HepG2 (cell line): ENCODE results near the gene AIF1. TPM values are rescaled to one million over a fixed set of nuclear protein-coding genes. Genes with fewer than 3 reads are reported as not detected.

Experiments used
- AHR ChIP-seq: IDR thresholded peaks from 2 replicates; pipeline ENCODE4 v1.6.1; 2018; ENCODE audit warnings: missing genetic modification reagents, missing compliant biosample characterization
- AKNA ChIP-seq: sonication (generic); formaldehyde crosslinking; IDR thresholded peaks from 2 replicates; pipeline ENCODE4 v1.4.0; 2020; ENCODE audit warnings: missing genetic modification reagents, borderline replicate concordance
- CAMTA2 ChIP-seq: sonication (generic); formaldehyde crosslinking; IDR thresholded peaks from 2 replicates; pipeline ENCODE4 v1.4.0; 2020; ENCODE audit warnings: mild to moderate bottlenecking, missing genetic modification reagents, borderline replicate concordance
- CBX5 ChIP-seq: sonication (generic); formaldehyde crosslinking; IDR thresholded peaks from 2 replicates; pipeline ENCODE4 v1.4.0; 2020; ENCODE audit warnings: missing genetic modification reagents, borderline replicate concordance
- FIP1L1 ChIP-seq: fragments of 200-400 bp; formaldehyde crosslinking; IDR thresholded peaks from 2 replicates; pipeline ENCODE4 v1.6.1; 2018; ENCODE audit warnings: low read depth, mild to moderate bottlenecking, low read length, moderate library complexity, borderline replicate concordance; ENCODE audit not compliant: insufficient read depth
- GMEB1 ChIP-seq: sonication (generic); formaldehyde crosslinking; IDR thresholded peaks from 2 replicates; pipeline ENCODE4 v1.5.1; 2020; ENCODE audit warnings: missing genetic modification reagents, mild to moderate bottlenecking, borderline replicate concordance
- GPN1 ChIP-seq: sonication (generic); formaldehyde crosslinking; IDR thresholded peaks from 2 replicates; pipeline ENCODE4 v1.5.1; 2020; ENCODE audit warnings: missing genetic modification reagents, borderline replicate concordance
- HES4 ChIP-seq: sonication (generic); formaldehyde crosslinking; IDR thresholded peaks from 2 replicates; pipeline ENCODE4 v1.9.0; 2021; ENCODE audit warnings: mild to moderate bottlenecking, missing genetic modification reagents, borderline replicate concordance
- HOXD1 ChIP-seq: sonication (generic); formaldehyde crosslinking; IDR thresholded peaks from 2 replicates; pipeline ENCODE4 v1.5.0; 2020; ENCODE audit warnings: missing genetic modification reagents
- KDM3A ChIP-seq: IDR thresholded peaks from 2 replicates; pipeline ENCODE4 v1.6.1; 2018; ENCODE audit warnings: low read depth, missing compliant biosample characterization
- MAX ChIP-seq: IDR thresholded peaks from 2 replicates; pipeline ENCODE4 v1.6.1; 2012; ENCODE audit warnings: inconsistent platforms
- NPAS2 ChIP-seq: sonication (generic); formaldehyde crosslinking; IDR thresholded peaks from 2 replicates; pipeline ENCODE4 v1.8.0; 2022; ENCODE audit warnings: mild to moderate bottlenecking, missing genetic modification reagents, borderline replicate concordance
- PBX2 ChIP-seq: IDR thresholded peaks from 2 replicates; pipeline ENCODE4 v1.6.1; 2016; ENCODE audit warnings: control low read depth
- PHB2 ChIP-seq: fragments of 450-650 bp; IDR thresholded peaks from 2 replicates; pipeline ENCODE4 v1.6.1; 2018; ENCODE audit not compliant: partially characterized antibody
- ZBTB26 ChIP-seq: IDR thresholded peaks from 2 replicates; pipeline ENCODE4 v1.6.1; 2016; ENCODE audit warnings: missing compliant biosample characterization, missing genetic modification reagents, borderline replicate concordance
- ZNF12 ChIP-seq: sonication (generic); formaldehyde crosslinking; IDR thresholded peaks from 2 replicates; pipeline ENCODE4 v1.5.0; 2020; ENCODE audit warnings: missing genetic modification reagents
- ZNF644 ChIP-seq: IDR thresholded peaks from 2 replicates; pipeline ENCODE4 v1.6.1; 2016; ENCODE audit warnings: low read depth
- ZSCAN22 ChIP-seq: sonication (generic); formaldehyde crosslinking; IDR thresholded peaks from 2 replicates; pipeline ENCODE4 v1.4.0; 2020; ENCODE audit warnings: mild to moderate bottlenecking, missing genetic modification reagents
- polyA plus RNA-seq, 8 experiments: library from polyadenylated mRNA; depleted of rRNA in 3 of 8; stranded (reverse) in 7 of 8; unstranded in 1 of 8; fragments of >200 nt; fragmentation: Illumina TruSeq in 4 of 8; extraction: Trizol in 4 of 8; gene quantifications; 2 replicates each; pipeline versions ENCODE4 v1.2.1 to v1.2.3, GENCODE V29; 2011 to 2016; ENCODE audit warnings: low read depth in 4 of 8, missing spikeins in 1 of 8, mixed read lengths in 1 of 8; ENCODE audit not compliant: insufficient read depth in 1 of 8
- total RNA-seq, 5 experiments: library from RNA; depleted of rRNA; stranded (reverse); fragments of >200 nt; fragmentation: Illumina TruSeq; extraction: Trizol; gene quantifications; 2 replicates each; pipeline ENCODE4 v1.2.3, GENCODE V29; 2016; ENCODE audit warnings: low read depth in 1 of 5

The AIF1 gene
- total and polyA plus RNA-seq, 2 of the 13 experiments (the other 11 are each of a cell fraction or from before 2014, with no cell fraction given): 1.5 TPM; not detected in 1

- TF ChIP-seq PBX2 (CRISPR knock-in tag) (no peak), PHB2 (no peak), AHR (no peak; the same call in 1 of the 2 replicates), CBX5 (CRISPR knock-in tag) (peak; percentile 89; the same call in 1 of the 2 replicates), AKNA (CRISPR knock-in tag) (0 out of 2 replicates have a peak, but pooled peaks have one; percentile 74), ZNF12 (CRISPR knock-in tag) (0 out of 2 replicates have a peak, but pooled peaks have one; percentile 80), KDM3A (CRISPR knock-in tag) (no peak; the same call in 1 of the 2 replicates), NPAS2 (CRISPR knock-in tag) (no peak), ZNF644 (CRISPR knock-in tag) (peak; percentile 47; the same call in 1 of the 2 replicates), GPN1 (no peak), FIP1L1 (no peak; the same call in 1 of the 2 replicates), CAMTA2 (peak; percentile 79; the same call in 1 of the 2 replicates), GMEB1 (peak; percentile 78; the same call in 1 of the 2 replicates), HOXD1 (CRISPR knock-in tag) (no peak), ZSCAN22 (CRISPR knock-in tag) (no peak), HES4 (CRISPR knock-in tag) (no peak), ZBTB26 (CRISPR knock-in tag) (peak; percentile 92), MAX (no peak)
These were observed 40.6 kb downstream of the AIF1 start, which contains the start of gene APOM (continued) for GRCh38 chr6:31655349-31656237.
